HG02973 (cell line): ENCODE results near the gene RAB10.
"Not testable (repeated sequence)": the region's sequence is repeated elsewhere in the genome, so short reads cannot be mapped to it uniquely, and the experiment has no call there.

Experiments
- ATAC-seq: cut with Tn5 transposase; IDR thresholded peaks from one replicate; pipeline ENCODE4 v1.9.1; 2021; ENCODE audit warnings: moderate library complexity; ENCODE audit not compliant: unreplicated experiment

RAB10 gene

GRCh38 chr2:26054598-26055348 lies 20.9 kb downstream of the RAB10 start:
- ATAC-seq = no peak

- no peak for ATAC-seq
Measured at GRCh38 chr2:26058390-26058789, 24.5 kb downstream of the RAB10 start.

- no peak for ATAC-seq
Measured at GRCh38 chr2:26059542-26059941, 25.7 kb downstream of the RAB10 start.

GRCh38 chr2:26061539-26061938 lies 27.7 kb downstream of the RAB10 start:
- ATAC-seq = no peak

- no peak for ATAC-seq
Measured at GRCh38 chr2:26064846-26065245, 31.0 kb downstream of the RAB10 start.

- ATAC-seq = no peak
Measured at GRCh38 chr2:26067186-26067974, 33.5 kb downstream of the RAB10 start.

GRCh38 chr2:26067980-26068507 lies 34.2 kb downstream of the RAB10 start:
- no peak for ATAC-seq

GRCh38 chr2:26068602-26069298 lies 34.9 kb downstream of the RAB10 start:
- ATAC-seq = peak; percentile 78

GRCh38 chr2:26070730-26071129 lies 36.8 kb downstream of the RAB10 start:
- no peak for ATAC-seq

GRCh38 chr2:26072925-26073768 lies 39.3 kb downstream of the RAB10 start:
- no peak for ATAC-seq

GRCh38 chr2:26073830-26074229 lies 39.9 kb downstream of the RAB10 start:
- ATAC-seq = no peak

GRCh38 chr2:26074676-26075075 lies 40.8 kb downstream of the RAB10 start:
- ATAC-seq = no peak

- no peak for ATAC-seq
Measured at GRCh38 chr2:26075173-26075572, 41.3 kb downstream of the RAB10 start.

GRCh38 chr2:26076001-26076587 lies 42.2 kb downstream of the RAB10 start:
- ATAC-seq = no peak

- ATAC-seq = no peak
Measured at GRCh38 chr2:26077291-26077690, 43.4 kb downstream of the RAB10 start.

- ATAC-seq = no peak
Measured at GRCh38 chr2:26078939-26079338, 45.1 kb downstream of the RAB10 start.

- no peak for ATAC-seq
Measured at GRCh38 chr2:26080356-26080755, 46.5 kb downstream of the RAB10 start.

GRCh38 chr2:26080925-26081324 lies 47.0 kb downstream of the RAB10 start:
- ATAC-seq = not testable (repeated sequence)

GRCh38 chr2:26081556-26081955 lies 47.7 kb downstream of the RAB10 start:
- no peak for ATAC-seq

GRCh38 chr2:26086155-26086637 lies 52.3 kb downstream of the RAB10 start:
- ATAC-seq = no peak
